Activated T-cell treated with anti-CD3 and anti-CD28 coated beads for 1 hour (primary cell): ENCODE results near the gene TAPBP.
A peak's percentile ranks its signal among the peaks of the same experiment; 100 is the strongest.
"Not testable (repeated sequence)": the region's sequence is repeated elsewhere in the genome, so short reads cannot be mapped to it uniquely, and the experiment has no call there.

Experiments used
- DNase-seq: peaks from one replicate; pipeline ENCODE4 v3.0.0-alpha.2; 2020; ENCODE audit warnings: low read depth

Gene TAPBP

DNA sequence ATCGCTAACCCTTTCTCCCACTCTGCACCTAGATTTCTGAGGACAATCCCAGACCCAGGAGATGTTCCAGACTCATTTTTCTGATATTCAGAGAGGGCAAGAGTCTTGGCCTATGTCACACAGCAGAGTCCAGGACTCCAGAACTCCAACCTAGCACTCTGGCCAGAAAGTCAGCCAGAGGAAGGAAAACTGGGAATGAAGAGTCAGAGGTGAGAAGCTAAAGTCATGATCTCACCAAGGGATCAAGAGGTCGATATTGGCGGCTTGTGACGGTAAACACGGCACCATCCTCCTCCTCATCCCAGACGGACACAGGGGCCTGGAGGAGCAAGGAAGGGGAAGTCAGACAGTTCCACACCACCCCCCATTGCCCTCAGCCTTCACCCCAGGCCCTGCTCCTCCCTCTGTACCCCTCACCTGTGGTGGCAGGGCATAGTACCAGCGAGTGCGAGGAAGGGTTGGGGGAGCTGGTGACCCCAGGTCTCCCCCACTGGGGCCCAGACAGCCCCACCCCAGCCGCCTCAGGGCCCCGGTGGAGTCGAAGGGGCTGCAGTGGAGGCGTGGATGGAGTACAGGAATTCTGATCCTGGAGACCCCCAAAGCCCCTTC lies 17.0 kb downstream of the TAPBP start:
- no peak for DNase-seq

DNA sequence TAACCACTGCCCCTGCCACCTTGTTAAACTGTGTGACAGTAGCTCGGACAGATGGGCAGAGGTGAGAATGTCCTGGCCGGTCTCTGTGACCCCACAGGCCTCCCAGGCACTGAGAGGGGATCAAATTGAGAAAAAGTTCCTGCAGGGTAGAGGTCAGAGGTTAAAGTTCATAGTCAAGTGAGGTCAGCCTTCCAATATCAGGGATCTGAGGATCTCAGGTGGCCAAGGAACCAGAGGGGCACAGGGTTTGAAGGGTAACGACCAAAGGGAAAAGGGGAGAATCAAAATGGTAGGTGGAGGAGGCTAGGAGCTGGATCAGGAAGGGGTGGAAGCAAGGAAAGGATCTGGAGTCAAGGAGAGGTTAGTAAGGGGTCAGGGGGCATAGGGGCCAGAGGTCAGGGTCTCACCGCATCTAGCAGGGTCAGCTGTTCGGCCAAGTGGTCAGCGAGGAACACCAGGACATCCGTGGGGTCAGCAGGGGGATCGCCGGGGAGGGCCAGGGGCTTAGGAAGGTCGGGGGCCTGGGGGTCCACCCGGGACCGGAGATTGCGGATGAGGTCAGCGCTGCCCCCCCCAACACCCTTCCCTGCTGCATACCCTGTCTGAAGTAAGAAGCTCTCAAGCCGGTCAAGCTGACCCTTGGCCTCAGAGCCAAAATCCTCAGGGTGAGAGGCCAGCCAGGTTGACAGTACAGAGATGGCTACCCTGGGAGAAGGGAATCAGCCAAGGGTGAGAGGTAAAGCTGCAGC lies 18.1 kb downstream of the TAPBP start:
- no peak for DNase-seq

DNA sequence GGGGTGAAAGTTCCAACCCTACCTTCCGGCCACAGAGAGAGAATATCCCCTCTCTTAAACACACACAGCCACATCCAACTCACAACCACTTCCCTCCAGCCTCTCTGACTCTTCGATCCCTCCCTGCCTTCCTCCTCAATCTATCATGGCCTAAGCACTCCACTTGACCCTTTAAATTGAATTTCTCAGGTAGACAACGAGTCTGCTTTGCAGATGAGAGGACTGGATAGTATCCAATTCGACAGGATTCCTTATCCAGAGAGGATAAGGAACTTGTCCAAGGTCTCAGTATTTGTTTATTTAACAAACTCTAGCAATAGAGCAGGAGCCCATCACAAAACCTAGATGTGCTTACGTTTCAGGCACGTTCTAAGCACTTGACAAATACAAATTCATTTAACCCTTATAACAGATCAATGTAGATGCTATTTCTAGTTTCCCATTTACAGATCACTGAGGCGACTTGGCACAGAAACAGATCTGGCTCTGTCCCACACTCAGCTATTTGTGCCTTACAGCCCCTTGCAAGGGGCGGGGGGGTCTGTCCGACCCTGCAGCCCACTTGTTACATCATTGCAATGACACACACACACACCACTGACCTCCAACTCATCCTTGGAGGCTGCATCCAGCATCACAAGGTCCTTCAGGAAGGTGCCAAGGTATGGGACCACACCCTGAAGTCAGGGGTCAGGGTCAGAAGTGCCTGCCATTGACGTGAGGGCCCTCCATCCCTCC lies 19.6 kb downstream of the TAPBP start:
- no peak for DNase-seq

DNA sequence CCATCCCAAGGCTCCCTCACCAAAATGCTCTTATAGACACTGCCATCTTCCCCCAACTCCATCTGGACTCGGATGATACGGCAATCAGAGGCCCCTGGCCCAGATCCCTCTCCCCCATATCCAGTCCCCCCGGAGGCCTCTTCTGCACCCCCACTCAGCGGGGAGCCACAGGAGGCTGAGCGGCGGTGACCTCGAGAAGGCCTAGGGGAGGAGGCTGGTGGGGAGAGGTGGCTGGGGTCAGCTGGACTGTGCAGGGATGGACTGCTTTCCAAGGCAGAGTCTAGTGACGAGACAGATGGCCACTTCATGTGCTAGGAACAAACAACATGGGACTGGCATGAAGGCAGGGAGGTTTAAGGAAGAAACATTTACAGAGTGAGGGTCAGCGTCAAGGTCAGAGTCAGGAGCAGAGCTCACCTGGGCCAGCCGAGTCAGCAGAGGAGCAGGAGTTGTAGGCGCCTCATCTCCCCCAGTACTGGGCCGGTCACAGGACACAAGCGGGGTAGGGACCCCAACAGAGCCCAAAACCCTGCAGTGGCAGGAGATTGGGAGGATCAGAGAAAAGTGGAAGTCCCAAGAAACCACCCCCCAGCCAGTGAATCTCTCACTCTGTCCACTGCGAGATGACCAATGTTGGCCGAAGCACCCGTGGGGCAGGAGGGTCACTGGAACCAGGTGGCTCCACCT lies 20.7 kb downstream of the TAPBP start:
- DNase-seq: no peak

DNA sequence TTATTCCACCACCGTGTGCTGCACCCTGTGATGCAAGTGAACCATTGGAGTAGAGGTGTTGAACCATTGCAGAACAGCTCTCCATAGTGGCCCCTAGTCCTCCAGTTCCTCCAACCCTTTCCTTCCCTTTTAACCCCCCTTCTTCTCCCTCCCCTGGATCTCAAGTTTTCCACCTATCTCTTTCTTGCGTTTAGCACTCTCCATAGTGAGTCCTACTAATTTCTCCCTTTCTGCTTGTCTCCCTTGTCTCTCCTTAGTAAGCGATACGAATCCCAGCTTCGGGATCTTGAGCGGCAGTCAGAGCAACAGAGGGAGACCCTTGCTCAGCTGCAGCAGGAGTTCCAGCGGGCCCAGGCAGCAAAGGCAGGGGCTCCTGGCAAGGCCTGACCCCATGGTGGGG lies 23.4 kb downstream of the TAPBP start:
- no peak for DNase-seq

DNA sequence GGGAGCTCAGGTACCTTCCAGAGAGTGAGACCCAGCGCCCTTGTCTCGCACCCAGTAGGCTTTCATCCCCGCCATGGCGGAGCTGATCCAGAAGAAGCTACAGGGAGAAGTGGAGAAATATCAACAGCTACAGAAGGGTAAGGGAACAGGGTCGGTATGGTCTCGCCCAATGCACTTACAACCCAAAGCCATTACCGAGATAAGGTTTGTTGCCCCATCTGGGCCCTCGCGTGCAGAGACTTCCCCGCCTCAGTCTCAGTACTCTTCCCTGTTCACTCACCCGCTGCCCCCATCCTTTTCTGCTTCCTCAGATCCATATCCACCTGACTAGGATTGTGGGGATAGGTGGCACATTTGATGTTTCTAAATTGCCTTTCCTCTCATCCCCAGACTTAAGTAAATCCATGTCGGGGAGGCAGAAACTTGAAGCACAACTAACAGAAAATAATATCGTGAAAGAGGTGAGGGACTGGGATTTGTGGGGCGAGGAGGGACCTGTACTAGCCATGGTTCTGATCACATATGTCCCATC lies 24.0 kb downstream of the TAPBP start:
- no peak for DNase-seq

DNA sequence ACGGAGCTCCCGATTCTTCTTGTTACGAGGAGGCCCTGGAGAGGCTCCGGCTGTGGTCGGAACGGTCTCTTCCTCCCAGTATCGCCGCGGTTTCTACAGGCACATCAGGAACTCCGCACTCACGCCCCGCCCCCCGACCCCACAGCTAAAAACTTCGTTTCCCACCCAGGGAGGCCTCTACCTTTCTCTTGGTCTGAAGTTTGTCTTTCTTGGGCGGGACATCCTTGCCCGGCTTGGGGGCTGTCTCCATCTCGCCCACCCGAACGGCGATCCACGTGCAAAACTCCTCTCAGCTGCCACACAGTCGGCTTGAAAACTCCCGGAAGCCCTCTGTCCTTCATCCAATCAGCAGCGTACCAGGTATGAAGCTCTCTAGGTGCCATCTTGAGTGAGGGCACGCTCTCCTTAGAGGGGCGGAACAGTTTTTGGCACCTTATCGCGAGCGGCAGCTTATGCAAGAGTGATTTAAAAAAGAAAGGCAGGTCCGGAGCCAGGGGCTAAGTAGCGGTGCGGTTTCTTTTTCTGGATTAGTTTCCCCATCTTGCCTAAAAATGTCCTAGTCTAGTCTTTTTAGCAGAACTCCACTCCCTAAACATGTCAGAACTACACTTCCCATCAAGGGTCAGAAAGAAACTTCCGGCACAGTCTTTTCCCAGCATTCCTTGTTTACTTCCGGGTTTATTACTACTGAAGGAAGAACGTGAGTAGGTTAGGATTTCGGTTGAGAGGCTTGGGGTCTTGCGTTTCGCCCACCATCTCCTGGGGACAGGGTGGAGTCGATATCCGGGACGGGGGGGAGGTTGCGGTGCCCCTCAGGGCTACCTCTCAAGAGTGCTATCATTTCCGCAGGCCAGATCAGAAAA lies 24.7 kb downstream of the TAPBP start, which contains the start of the genes PFDN6 and WDR46:
Gene PFDN6 (plus strand): TSS at position 681 of the 863 bp plus-strand sequence. CDS start 256 bp downstream, outside the sequence.
Gene WDR46 (minus strand): TSS at position 319 of the 863 bp plus-strand sequence. CDS start 69 bp downstream, at position 250.
- peak; percentile 64 for DNase-seq

DNA sequence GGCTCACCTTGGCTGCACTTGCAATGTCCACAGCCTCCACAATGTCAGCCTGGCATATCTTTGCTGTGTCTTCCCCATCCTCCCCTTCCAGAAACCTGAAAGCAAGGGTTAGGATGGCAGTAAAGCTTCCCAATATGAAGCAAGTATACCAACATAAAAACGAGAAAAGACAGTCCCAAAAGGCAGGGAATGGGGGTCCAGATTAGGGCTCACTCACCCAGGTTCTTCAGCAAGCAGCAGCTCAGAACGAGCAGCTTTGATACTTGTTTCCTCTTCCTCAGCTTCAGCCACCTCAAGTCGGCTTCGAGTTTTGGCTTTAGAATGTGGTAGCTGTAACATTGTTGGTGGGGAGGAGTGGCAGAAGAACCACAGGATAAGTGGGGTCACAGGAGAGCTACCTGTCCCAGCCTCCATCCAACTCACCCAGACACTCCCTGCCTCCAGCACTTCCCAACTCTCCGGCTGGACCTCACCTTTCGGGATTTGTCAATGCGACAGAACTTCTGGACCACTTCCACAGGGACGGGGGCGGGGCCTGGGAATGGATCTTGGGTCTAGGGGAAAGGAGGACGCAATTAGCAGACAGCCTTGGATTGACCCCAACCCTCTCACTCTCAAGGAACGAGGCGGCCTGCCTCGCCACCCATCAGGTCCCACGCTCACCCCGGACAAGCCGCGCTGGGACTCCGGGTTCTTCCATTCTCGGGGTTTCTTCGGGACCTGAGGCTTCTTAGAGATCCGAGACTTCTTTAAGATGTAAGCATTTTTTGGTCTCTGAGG lies 25.5 kb downstream of the TAPBP start:
- DNase-seq: no peak

DNA sequence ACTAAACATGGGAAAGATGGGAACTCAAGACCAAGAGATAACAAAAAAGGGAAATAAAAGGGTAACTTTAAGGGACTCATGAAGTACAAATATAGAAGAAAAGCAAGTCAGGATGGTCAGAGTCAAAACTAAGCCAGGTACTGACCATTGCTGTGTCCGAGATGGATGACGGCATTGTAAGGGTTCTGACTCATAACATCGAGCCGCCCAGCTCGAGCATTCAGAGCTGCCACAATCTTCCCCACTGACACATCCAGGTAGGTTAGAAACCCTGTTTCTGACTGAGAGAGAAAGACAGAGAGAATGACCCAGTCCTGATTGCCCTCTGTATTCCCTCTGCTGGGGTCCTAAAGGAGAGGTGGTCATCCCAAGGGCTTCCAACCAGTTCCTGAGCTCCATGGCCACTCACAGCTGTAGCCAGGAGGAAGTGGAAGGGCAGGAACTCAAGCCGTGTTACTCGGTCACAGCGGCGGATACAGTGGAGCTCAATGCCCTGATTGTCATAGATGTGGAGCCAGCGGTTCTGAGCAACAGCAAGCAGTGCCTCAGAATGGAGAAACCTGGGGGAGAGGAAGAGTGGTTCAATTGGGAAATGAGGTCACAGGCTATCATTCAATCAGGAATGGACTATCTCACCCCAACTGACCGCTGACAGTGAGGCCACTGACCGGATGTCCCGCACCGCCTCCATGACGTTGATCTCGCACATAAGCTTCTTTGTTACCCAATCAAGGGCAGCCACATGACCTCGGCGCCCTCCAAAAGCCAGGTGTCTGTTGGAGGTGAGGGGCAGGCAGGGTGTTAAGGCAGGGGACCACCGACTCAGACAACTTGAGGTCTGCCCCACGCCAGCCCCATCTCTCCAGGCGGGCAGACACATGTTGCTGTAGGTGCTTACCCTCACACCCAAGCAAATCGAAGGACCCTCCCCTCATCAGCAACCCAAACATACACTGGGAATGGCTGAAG lies 26.6 kb downstream of the TAPBP start:
- no peak for DNase-seq

DNA sequence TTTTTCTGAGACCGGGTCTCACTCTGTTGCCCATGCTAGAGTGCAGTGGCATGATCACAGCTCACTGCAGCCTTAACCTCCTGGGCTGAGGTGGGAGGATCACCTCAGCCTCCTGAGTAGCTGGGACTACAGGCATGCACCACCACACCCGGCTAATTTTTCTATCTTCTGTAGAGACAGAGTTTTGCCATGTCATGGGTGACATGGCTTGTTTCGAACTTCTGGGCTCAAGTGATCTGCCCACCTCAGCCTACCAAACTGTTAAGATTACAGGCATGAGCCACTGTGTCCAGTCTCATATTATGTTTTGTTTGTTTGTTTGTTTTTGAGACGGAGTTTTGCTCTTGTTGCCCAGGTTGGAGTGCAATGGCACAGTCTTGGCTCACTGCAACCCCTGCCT lies 28.7 kb downstream of the TAPBP start:
- not testable (repeated sequence) for DNase-seq

DNA sequence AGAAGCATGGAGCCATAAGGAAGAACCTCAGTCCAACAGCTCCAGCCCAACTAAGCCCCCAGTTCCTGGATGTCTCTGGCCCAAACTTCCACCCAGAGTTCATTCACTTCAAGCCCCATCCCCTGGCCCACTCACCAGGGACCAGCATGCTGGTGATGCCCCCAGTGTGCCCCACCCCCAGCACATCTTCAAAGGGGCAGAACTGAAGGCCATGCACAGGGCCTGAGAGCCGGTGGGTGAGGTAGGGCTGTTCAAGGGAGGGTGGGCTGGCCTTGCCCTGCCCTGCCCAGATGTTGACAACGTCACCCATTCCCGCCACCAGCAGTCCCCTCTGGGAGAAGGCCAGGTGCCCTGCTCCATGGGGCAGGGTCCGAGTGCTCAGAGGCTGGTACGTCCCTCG lies 33.3 kb downstream of the TAPBP start:
- no peak for DNase-seq

DNA sequence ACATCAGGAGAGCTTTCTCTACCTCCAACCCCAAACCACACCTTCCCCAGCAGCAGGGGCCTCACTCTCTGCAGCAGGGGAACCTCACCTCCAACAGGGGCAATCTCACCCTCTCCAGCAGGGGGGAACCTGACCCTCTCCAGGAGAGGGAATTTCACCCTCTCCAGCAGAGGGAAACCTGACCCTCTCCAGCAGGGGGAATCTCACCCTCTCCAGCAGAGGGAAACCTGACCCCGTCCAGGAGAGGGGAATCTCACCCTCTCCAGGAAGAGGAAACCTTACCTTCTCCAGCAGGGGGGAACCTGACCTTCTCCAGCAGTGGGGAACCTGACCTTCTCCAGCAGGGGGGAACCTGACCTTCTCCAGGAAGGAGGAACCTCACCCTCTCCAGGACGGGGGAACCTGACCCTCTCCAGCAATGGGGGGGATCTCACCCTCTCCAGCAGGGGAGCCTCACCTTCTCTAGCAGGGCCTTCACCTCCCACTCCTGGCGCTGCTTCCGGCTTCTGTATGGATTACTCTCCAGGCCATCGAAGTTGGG lies 33.8 kb downstream of the TAPBP start:
- DNase-seq: no peak

DNA sequence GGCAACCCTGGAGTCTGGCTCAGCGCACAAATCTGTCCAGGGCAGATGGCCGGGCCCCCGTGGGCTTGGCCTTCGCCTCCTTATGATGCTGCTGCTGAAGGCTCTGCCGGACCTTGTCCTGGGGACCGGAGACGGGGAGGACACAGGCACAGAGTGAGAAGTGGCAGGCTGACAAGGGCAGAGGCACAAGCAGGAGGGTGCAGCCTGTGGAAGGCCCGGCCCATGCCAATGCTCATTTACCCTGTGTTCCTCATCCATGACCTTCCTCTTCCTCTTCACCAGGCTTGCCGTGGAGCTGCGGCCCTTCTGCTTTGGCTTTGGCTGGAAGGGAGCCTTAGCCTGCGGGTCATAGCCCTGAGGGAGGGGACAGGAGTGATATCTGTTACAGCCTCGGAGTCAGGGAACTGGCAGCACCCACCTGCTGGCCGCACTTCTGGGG lies 34.6 kb downstream of the TAPBP start:
- no peak for DNase-seq

DNA sequence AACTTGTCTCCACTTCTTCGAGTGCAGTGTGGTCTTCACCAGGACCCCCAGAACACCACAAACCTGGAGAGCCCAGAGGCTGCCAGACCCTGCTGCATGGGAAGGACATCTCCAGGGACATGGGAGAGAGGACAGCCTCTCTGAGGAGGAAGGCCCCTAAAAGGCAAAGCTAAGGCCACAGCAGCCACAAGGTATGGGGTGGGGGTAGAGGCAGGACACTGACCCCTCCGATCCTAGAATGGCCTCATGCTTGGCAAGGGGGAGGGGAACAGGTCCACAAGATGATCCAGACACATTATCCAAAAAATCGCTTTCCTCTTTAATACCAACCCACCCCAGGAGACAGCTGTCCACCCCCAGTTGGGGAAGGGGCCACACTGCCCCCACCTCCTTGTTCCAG lies 35.1 kb downstream of the TAPBP start:
- DNase-seq: no peak

DNA sequence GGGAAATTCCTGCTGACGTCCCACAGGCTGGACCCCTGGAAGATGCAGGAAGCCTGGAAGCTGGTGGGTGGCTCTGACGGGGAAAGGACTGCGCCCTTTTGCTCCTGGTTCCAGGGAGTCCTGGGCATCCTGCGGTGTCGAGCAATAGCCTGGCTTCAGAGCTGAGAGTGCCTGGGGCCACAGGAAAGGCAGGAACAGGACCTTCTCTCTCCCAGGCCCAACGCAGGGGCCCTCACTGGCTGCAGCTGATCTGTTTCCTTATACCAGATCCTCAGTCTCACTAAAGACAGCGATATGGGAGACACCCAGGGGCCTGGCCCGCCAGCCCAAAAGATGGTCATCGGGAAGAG lies 35.5 kb downstream of the TAPBP start:
- DNase-seq: no peak

DNA sequence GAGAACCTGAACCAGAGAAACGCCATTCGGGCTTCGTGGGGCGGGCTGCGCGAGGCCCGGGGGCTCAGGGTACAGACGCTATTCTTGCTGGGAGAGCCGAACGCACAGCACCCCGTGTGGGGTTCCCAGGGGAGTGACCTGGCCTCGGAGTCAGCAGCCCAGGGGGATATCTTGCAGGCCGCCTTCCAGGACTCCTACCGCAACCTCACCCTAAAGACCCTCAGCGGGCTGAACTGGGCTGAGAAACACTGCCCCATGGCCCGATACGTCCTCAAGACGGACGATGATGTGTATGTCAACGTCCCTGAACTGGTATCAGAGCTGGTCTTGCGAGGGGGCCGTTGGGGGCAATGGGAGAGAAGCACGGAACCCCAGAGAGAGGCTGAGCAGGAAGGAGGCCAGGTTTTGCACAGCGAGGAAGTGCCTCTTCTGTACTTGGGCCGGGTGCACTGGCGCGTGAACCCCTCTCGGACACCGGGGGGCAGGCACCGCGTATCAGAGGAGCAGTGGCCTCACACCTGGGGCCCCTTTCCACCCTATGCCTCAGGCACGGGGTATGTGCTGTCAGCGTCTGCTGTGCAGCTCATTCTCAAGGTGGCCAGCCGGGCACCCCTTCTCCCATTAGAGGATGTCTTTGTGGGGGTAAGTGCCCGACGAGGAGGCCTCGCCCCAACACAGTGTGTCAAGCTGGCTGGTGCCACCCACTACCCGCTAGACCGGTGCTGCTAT lies 36.1 kb downstream of the TAPBP start:
- DNase-seq: no peak

DNA sequence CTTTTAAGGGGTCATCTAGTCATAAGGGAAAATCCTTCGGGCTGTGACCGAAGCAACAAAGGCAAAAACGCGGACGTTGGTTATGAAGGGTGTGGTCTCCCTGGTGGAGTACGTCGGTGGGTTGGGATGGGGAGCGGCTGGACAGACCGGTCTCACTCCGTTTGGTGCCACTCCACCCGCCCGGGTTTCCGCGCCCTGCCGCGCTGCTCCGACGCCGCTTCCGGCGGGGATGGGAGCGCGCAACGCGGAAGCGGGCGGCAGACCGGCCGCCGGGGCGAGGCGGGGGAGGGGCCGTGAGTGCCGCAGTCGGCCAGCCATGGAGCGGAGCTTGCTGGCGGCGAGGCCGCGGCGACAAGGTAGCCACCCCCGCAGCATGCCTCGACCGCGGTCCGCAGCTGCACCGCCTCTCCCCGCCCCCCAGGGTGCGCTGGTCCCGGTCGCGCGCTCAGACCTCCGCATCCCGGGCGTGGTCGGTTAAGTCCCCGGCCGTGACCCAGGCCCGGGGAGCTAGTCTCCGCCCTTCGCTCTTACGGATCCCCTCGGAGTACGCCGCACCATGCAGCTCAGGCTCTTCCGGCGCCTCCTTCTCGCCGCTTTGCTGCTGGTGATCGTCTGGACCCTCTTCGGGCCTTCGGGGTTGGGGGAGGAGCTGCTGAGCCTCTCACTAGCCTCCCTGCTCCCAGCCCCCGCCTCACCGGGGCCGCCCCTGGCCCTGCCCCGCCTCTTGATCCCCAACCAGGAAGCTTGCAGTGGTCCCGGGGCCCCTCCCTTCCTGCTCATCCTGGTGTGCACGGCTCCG lies 36.8 kb downstream of the TAPBP start, which contains the start of gene B3GALT4:
Gene B3GALT4 (plus strand): TSS at position 260 of the 799 bp plus-strand sequence. CDS start 297 bp downstream, at position 557.
- peak; percentile 49 for DNase-seq
